Osteocyte (in vitro differentiated cells): ENCODE results near the gene UNC119. TPM values are rescaled to one million over a fixed set of nuclear protein-coding genes. Genes with fewer than 3 reads are reported as not detected.
"Not testable (repeated sequence)": the region's sequence is repeated elsewhere in the genome, so short reads cannot be mapped to it uniquely, and the experiment has no call there.

Source experiments
- DNase-seq: peaks from one replicate; pipeline ENCODE4 v3.0.0; 2021; ENCODE audit warnings: mixed read lengths; ENCODE audit not compliant: unreplicated experiment; ENCODE audit errors: extremely low spot score
- H3K27ac Mint-ChIP-seq: one replicate; pipeline ENCODE4 v1.8.0; 2021; ENCODE audit warnings: mild to moderate bottlenecking, mixed read lengths; ENCODE audit not compliant: unreplicated experiment
- H3K27me3 Mint-ChIP-seq: one replicate; pipeline ENCODE4 v1.8.0; 2021; ENCODE audit warnings: mixed read lengths; ENCODE audit not compliant: unreplicated experiment
- H3K36me3 Mint-ChIP-seq: one replicate; pipeline ENCODE4 v1.8.0; 2021; ENCODE audit warnings: mixed read lengths; ENCODE audit not compliant: unreplicated experiment
- H3K4me1 Mint-ChIP-seq: one replicate; pipeline ENCODE4 v1.8.0; 2021; ENCODE audit warnings: mixed read lengths; ENCODE audit not compliant: unreplicated experiment
- H3K4me3 Mint-ChIP-seq: one replicate; pipeline ENCODE4 v1.8.0; 2021; ENCODE audit warnings: mild to moderate bottlenecking, moderate library complexity, mixed read lengths; ENCODE audit not compliant: unreplicated experiment
- H3K9me3 Mint-ChIP-seq: one replicate; pipeline ENCODE4 v1.8.0; 2021; ENCODE audit warnings: mixed read lengths; ENCODE audit not compliant: unreplicated experiment
- total RNA-seq: library from RNA; stranded (reverse); gene quantifications from 2 replicates; pipeline ENCODE4 v1.2.1, GENCODE V29; 2021
- TF ChIP-seq, protein P1 (sequence below): fragments of 200-600 bp; sonication (generic); IDR thresholded peaks from 2 replicates; pipeline ENCODE4 v1.5.0; 2021; ENCODE audit warnings: antibody characterized with exemption, mild to moderate bottlenecking, moderate library complexity

UNC119 gene
- total RNA-seq, 1 donor from 2014 or later, result 34.9 TPM

DNA sequence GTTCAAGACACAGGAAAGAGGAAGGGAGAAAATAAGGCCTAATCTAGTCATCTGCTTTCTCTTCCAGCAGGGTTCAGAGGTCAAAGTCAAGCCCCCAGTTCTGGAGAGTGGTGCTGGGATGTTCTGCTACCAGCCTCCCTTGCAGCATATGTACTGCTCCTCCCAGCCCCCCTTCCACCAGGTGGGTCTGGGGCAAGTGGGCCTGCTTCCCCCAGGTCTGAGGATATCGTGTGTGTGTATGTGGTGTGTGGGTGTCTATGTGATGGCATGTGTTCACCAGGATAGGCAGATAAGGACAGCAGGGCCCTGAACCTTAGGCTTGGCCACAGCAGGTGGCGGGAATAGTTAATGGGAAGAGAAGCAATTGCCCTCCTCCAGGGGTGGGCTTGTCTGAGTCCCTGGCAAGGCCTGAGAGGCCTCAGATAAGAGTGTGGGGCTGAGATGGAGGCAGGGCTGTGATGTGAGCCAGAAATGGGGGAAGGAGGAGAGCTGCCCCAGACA is 25.2 kb downstream of the UNC119 start:
- Mint-ChIP-seq H3K4me3 (no peak overlapping the region), H3K27me3 (no peaks in the 10 kb centered on the region)

DNA sequence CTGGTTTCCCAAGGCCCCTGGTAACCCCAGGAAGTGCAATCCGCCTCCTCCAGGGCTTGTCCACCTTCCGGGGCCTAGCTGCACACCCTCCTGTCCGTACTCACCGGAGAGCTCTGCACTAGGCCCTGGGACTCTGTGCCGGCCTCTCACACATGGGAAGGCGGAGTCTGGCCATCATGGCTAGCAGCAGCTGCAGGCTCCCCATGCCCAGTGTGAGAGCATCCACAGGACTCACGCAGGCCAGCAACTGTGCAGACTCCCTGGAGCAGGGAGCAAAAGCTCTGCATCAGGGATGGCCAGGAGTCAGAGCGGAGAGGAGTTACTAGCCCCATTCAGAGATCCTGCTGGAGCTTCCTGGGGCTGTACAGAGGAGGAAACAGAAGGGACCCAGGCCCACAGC is 26.0 kb downstream of the UNC119 start:
- H3K4me3 Mint-ChIP-seq, result no peak overlapping the region
- peaks cover 33% of the 10 kb centered on the region for H3K4me1 Mint-ChIP-seq
- no peaks in the 10 kb centered on the region for H3K36me3 Mint-ChIP-seq
- DNase-seq, result no peak
- H3K9me3 Mint-ChIP-seq, result no peaks in the 10 kb centered on the region
- no peaks in the 10 kb centered on the region for H3K27me3 Mint-ChIP-seq
- TF ChIP-seq, protein P1, sequence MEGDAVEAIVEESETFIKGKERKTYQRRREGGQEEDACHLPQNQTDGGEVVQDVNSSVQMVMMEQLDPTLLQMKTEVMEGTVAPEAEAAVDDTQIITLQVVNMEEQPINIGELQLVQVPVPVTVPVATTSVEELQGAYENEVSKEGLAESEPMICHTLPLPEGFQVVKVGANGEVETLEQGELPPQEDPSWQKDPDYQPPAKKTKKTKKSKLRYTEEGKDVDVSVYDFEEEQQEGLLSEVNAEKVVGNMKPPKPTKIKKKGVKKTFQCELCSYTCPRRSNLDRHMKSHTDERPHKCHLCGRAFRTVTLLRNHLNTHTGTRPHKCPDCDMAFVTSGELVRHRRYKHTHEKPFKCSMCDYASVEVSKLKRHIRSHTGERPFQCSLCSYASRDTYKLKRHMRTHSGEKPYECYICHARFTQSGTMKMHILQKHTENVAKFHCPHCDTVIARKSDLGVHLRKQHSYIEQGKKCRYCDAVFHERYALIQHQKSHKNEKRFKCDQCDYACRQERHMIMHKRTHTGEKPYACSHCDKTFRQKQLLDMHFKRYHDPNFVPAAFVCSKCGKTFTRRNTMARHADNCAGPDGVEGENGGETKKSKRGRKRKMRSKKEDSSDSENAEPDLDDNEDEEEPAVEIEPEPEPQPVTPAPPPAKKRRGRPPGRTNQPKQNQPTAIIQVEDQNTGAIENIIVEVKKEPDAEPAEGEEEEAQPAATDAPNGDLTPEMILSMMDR, result no peak
- no peak overlapping the region for H3K27ac Mint-ChIP-seq

More for the DNA sequence above, 25.2 kb downstream of the UNC119 start:
- DNase-seq, result no peak
- Mint-ChIP-seq H3K4me1 (peaks cover 31% of the 10 kb centered on the region), H3K27ac (no peak overlapping the region), H3K36me3 (no peaks in the 10 kb centered on the region), H3K9me3 (no peaks in the 10 kb centered on the region)
- TF ChIP-seq, protein P1, result no peak

GRCh38 chr17:28524476-28525424 is 27.7 kb downstream of the UNC119 start:
- Mint-ChIP-seq H3K4me3 (no peak overlapping the region), H3K27me3 (no peaks in the 10 kb centered on the region), H3K4me1 (peaks cover 33% of the 10 kb centered on the region), H3K9me3 (no peaks in the 10 kb centered on the region), H3K36me3 (no peaks in the 10 kb centered on the region), H3K27ac (peak overlapping the region; percentile 82)
- no peak for DNase-seq
- TF ChIP-seq, protein P1, result no peak

- Mint-ChIP-seq H3K27me3 (peaks cover 2% of the 10 kb centered on the region), H3K4me1 (peaks cover 33% of the 10 kb centered on the region), H3K4me3 (no peak overlapping the region), H3K27ac (no peak overlapping the region), H3K9me3 (no peaks in the 10 kb centered on the region), H3K36me3 (no peaks in the 10 kb centered on the region)
- TF ChIP-seq, protein P1, result no peak
- no peak for DNase-seq
These were observed 28.5 kb downstream of the UNC119 start for GRCh38 chr17:28523876-28524275.

DNA sequence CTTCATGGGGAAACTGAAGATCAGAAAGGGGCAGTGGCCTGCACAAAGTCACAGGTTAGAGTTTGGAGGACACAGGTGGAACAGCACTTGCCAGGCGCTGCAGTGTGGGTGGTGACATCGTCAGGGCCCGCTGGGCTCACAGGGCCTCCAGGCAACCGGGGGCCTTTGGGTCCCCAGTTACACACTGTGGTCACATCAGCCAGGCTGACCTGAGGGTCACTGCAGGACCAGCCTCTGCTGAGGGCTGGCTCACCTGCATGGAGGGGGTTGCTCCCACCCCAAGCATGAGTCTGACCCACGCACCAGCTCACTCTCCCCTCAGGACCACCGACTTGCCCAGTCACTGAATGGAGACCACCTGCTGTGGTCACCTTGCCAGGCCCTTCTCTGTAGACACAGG is 29.2 kb downstream of the UNC119 start:
- no peak overlapping the region for H3K4me3 Mint-ChIP-seq
- no peaks in the 10 kb centered on the region for H3K36me3 Mint-ChIP-seq
- no peak overlapping the region for H3K27ac Mint-ChIP-seq

DNA sequence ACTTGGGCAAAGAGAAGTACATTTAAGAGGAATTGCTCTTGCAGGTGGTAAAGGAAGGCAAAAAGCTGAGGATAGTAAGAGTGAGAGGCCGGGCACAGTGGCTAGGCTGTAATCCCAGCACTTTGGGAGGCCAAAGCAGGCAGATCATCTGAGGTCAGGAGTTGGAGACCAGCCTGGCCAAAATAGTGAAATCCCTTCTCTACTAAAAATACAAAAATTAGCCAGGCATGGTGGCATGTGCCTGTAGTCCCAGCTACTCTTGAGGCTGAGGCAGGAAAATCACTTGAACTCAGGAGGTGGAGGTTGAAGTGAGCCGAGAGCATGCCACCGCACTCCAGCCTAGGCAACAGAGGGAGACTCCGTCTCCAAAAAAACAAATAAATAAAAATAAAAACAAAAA is 30.1 kb downstream of the UNC119 start:
- not testable (repeated sequence) for H3K36me3 Mint-ChIP-seq, H3K9me3 Mint-ChIP-seq, H3K27me3 Mint-ChIP-seq, H3K4me3 Mint-ChIP-seq, DNase-seq, H3K27ac Mint-ChIP-seq
- peaks cover 30% of the 10 kb centered on the region for H3K4me1 Mint-ChIP-seq

More for the DNA sequence above, 29.2 kb downstream of the UNC119 start:
- peaks cover 30% of the 10 kb centered on the region for H3K4me1 Mint-ChIP-seq
- no peaks in the 10 kb centered on the region for H3K9me3 Mint-ChIP-seq
- TF ChIP-seq, protein P1, result no peak
- no peak for DNase-seq
- H3K27me3 Mint-ChIP-seq, result peaks cover 6% of the 10 kb centered on the region
